IMR-90 (cell line): ENCODE measurements around the gene KCNK4. TPM values are rescaled to one million over a fixed set of nuclear protein-coding genes. Genes with fewer than 3 reads are reported as not detected.

ENCODE experiments used
- ATAC-seq: fragments of 200-7000 bp; cut with Tn5 transposase; 2 replicates; pipeline ENCODE4 v1.9.1; 2020; ENCODE audit warnings: low read depth, mild to moderate bottlenecking, moderate library complexity
- BruUV-seq: library from RNA; stranded (reverse); fragments of 400-500 nt; replicated peaks from 2 replicates; lab custom pipeline; 2021; lab: Mats Ljungman, UMichigan
- CTCF ChIA-PET: fragments of 300-600 bp; formaldehyde crosslinking; extraction: SDS; loops from one replicate; lab custom pipeline; 2021; ENCODE audit warnings: antibody characterized with exemption; lab: Yijun Ruan, JAX
- POLR2A ChIA-PET: fragments of 300-600 bp; sonication (Branson Sonifier 250); formaldehyde crosslinking; loops from one replicate; lab custom pipeline; 2022; ENCODE audit warnings: antibody characterized with exemption; ENCODE audit not compliant: unreplicated experiment; lab: Charles Lee
- DNase-seq: peaks from one replicate; pipeline ENCODE4 v3.0.0; 2013
- H2AFZ ChIP-seq: replicated peaks from 2 replicates; pipeline ENCODE3; 2013; ENCODE audit warnings: low read length, mild to moderate bottlenecking; ENCODE audit not compliant: poor library complexity
- H2AK5ac ChIP-seq: 2 replicates; pipeline ENCODE4 v1.6.1; 2013; ENCODE audit warnings: low read depth, low read length, inconsistent platforms
- H2AK9ac ChIP-seq: replicated peaks from 2 replicates; pipeline ENCODE3; 2013; ENCODE audit warnings: mild to moderate bottlenecking, low read depth, low read length, moderate library complexity; ENCODE audit not compliant: poor library complexity
- H2BK120ac ChIP-seq: 2 replicates; pipeline ENCODE4 v1.6.1; 2013; ENCODE audit warnings: low read depth, low read length, inconsistent platforms
- H2BK15ac ChIP-seq: 3 replicates; pipeline ENCODE4 v1.6.1; 2013; ENCODE audit warnings: low read depth, low read length, inconsistent platforms
- H2BK20ac ChIP-seq: 2 replicates; pipeline ENCODE4 v1.6.1; 2013; ENCODE audit warnings: low read depth, mild to moderate bottlenecking, inconsistent platforms, low read length, moderate library complexity
- H2BK5ac ChIP-seq: 2 replicates; pipeline ENCODE4 v1.6.1; 2013; ENCODE audit warnings: mild to moderate bottlenecking, low read depth, low read length, inconsistent platforms; ENCODE audit not compliant: poor library complexity, severe bottlenecking
- H3K14ac ChIP-seq: replicated peaks from 2 replicates; pipeline ENCODE4 v1.6.1; 2013; ENCODE audit warnings: low read depth, low read length, inconsistent platforms
- H3K18ac ChIP-seq: 2 replicates; pipeline ENCODE4 v1.6.1; 2013; ENCODE audit warnings: low read depth, low read length, control low read depth
- H3K23ac ChIP-seq: 2 replicates; pipeline ENCODE4 v1.6.1; 2013; ENCODE audit warnings: low read depth, low read length, inconsistent platforms
- H3K27ac ChIP-seq: 2 replicates; pipeline ENCODE4 v1.5.1; 2013; ENCODE audit warnings: mild to moderate bottlenecking, control low read depth, low read length; ENCODE audit not compliant: insufficient read depth
- H3K27me3 ChIP-seq: 2 replicates; pipeline ENCODE4 v1.6.1; 2013; ENCODE audit warnings: low read length; ENCODE audit not compliant: control insufficient read depth, insufficient read depth
- H3K36me3 ChIP-seq: 2 replicates; pipeline ENCODE4 v1.6.1; 2013; ENCODE audit warnings: low read length, mixed read lengths; ENCODE audit not compliant: control insufficient read depth, insufficient read depth
- H3K4ac ChIP-seq: 2 replicates; pipeline ENCODE4 v1.6.1; 2013; ENCODE audit warnings: low read depth, low read length, inconsistent platforms
- H3K4me1 ChIP-seq: 2 replicates; pipeline ENCODE4 v1.6.1; 2013; ENCODE audit warnings: low read length, mixed read lengths; ENCODE audit not compliant: control insufficient read depth, insufficient read depth
- H3K4me2 ChIP-seq: 2 replicates; pipeline ENCODE4 v1.6.1; 2013; ENCODE audit warnings: low read depth, mild to moderate bottlenecking, control low read depth, low read length, moderate library complexity
- H3K4me3 ChIP-seq: 2 replicates; pipeline ENCODE4 v1.5.1; 2013; ENCODE audit warnings: low read depth, mild to moderate bottlenecking, control low read depth, low read length, moderate library complexity; ENCODE audit not compliant: insufficient read depth
- H3K56ac ChIP-seq: 2 replicates; pipeline ENCODE4 v1.6.1; 2013; ENCODE audit warnings: low read length, inconsistent platforms; ENCODE audit not compliant: insufficient read depth; ENCODE audit errors: extremely low read depth
- H3K79me1 ChIP-seq, 2 experiments: 2 replicates each; pipeline ENCODE4 v1.6.1; 2013; ENCODE audit warnings: low read length in 2 of 2, inconsistent platforms in 1 of 2, low read depth in 1 of 2
- H3K9ac ChIP-seq: 2 replicates; pipeline ENCODE4 v1.6.1; 2013; ENCODE audit warnings: low read depth, low read length, control low read depth
- H3K9me1 ChIP-seq: 2 replicates; pipeline ENCODE4 v1.6.1; 2013; ENCODE audit warnings: low read length, inconsistent platforms; ENCODE audit not compliant: insufficient read depth
- H3K9me3 ChIP-seq: 2 replicates; pipeline ENCODE4 v1.6.1; 2013; ENCODE audit warnings: low read length; ENCODE audit not compliant: control insufficient read depth, insufficient read depth
- H4K20me1 ChIP-seq: 2 replicates; pipeline ENCODE4 v1.6.1; 2013; ENCODE audit warnings: low read length, inconsistent platforms; ENCODE audit not compliant: insufficient read depth
- H4K5ac ChIP-seq: 2 replicates; pipeline ENCODE4 v1.6.1; 2013; ENCODE audit warnings: mild to moderate bottlenecking, low read depth, low read length, control low read depth
- H4K8ac ChIP-seq, 2 experiments: 2 replicates each; pipeline ENCODE4 v1.6.1; 2013; ENCODE audit warnings: low read depth in 2 of 2, low read length in 2 of 2, control low read depth in 1 of 2, inconsistent platforms in 1 of 2
- H4K91ac ChIP-seq: 2 replicates; pipeline ENCODE4 v1.6.1; 2013; ENCODE audit warnings: low read depth, low read length, inconsistent platforms; ENCODE audit not compliant: insufficient read depth
- BHLHE40 ChIP-seq: fragments of 150-350 bp; IDR thresholded peaks from 2 replicates; pipeline ENCODE4 v1.6.1; 2016; ENCODE audit warnings: mild to moderate bottlenecking, low read depth, low read length
- CEBPB ChIP-seq: IDR thresholded peaks from 2 replicates; pipeline ENCODE4 v1.6.1; 2012; ENCODE audit warnings: low read depth, low read length, improper control_type of control experiment
- CHD1 ChIP-seq: IDR thresholded peaks from 2 replicates; pipeline ENCODE4 v1.6.1; 2012; ENCODE audit warnings: low read depth, low read length, improper control_type of control experiment
- CTCF ChIP-seq: conservative IDR thresholded peaks from 2 replicates; pipeline ENCODE4 v1.5.1; 2012; ENCODE audit warnings: mild to moderate bottlenecking, low read depth, low read length, improper control_type of control experiment
- ELK1 ChIP-seq: fragments of 150-350 bp; IDR thresholded peaks from 2 replicates; pipeline ENCODE4 v1.6.1; 2016; ENCODE audit warnings: low read depth, mild to moderate bottlenecking, low read length, moderate library complexity, borderline replicate concordance
- FOS ChIP-seq: fragments of 150-350 bp; IDR thresholded peaks from 2 replicates; pipeline ENCODE4 v1.6.1; 2016; ENCODE audit warnings: low read depth, low read length
- MAFK ChIP-seq: IDR thresholded peaks from 2 replicates; pipeline ENCODE4 v1.6.1; 2012; ENCODE audit warnings: low read depth, low read length, improper control_type of control experiment
- MAZ ChIP-seq: IDR thresholded peaks from 2 replicates; pipeline ENCODE4 v1.6.1; 2012; ENCODE audit warnings: low read depth, mild to moderate bottlenecking, low read length, improper control_type of control experiment, moderate library complexity, borderline replicate concordance
- MXI1 ChIP-seq: IDR thresholded peaks from 2 replicates; pipeline ENCODE4 v1.6.1; 2012; ENCODE audit warnings: low read depth, mild to moderate bottlenecking, low read length, moderate library complexity, borderline replicate concordance
- NFE2L2 ChIP-seq: fragments of 150-350 bp; IDR thresholded peaks from 2 replicates; pipeline ENCODE4 v1.6.1; 2016; ENCODE audit warnings: low read depth, mild to moderate bottlenecking, low read length
- POLR2A ChIP-seq: IDR thresholded peaks from 2 replicates; pipeline ENCODE4 v1.6.1; 2012; ENCODE audit warnings: mild to moderate bottlenecking, low read depth, low read length
- RCOR1 ChIP-seq: IDR thresholded peaks from 2 replicates; pipeline ENCODE4 v1.6.1; 2012; ENCODE audit warnings: mild to moderate bottlenecking, low read length, improper control_type of control experiment; ENCODE audit not compliant: insufficient replicate concordance
- RFX5 ChIP-seq: IDR thresholded peaks from 2 replicates; pipeline ENCODE4 v1.8.0; 2012; ENCODE audit warnings: low read depth, mild to moderate bottlenecking, low read length, moderate library complexity
- SMC3 ChIP-seq: fragments of 150-350 bp; IDR thresholded peaks from 2 replicates; pipeline ENCODE4 v1.6.1; 2016; ENCODE audit warnings: low read depth, mild to moderate bottlenecking, antibody characterized with exemption, low read length, moderate library complexity
- USF2 ChIP-seq: fragments of 150-350 bp; IDR thresholded peaks from 2 replicates; pipeline ENCODE4 v1.6.1; 2017; ENCODE audit warnings: mild to moderate bottlenecking, antibody characterized with exemption, low read length, low read depth
- WGBS, 2 experiments: methylation state at CpG; one replicate each; pipeline versions ENCODE4 v1.1.5 to v1.1.7; 2013; ENCODE audit warnings: missing lambda C conversion rate in 2 of 2; ENCODE audit not compliant: insufficient read length in 1 of 2; ENCODE audit errors: extremely low coverage in 2 of 2; 5-methylcytosine and 5-hydroxymethylcytosine counted together
- dilution Hi-C: fragments of 300-500 bp; cut with HindIII; formaldehyde crosslinking; loops from one replicate; pipeline ENCODE4 v1.14.3; 2018; ENCODE audit warnings: low sequenced_read_pairs; ENCODE audit not compliant: unreplicated experiment
- in situ Hi-C: fragments of 300-500 bp; cut with MboI; formaldehyde crosslinking; loops from 3 replicates; pipeline ENCODE4 v1.14.3; 2019; ENCODE audit warnings: low sequenced_read_pairs, inconsistent platforms, mixed read lengths
- intact Hi-C: fragments of 100-400 bp; cut with micrococcal nuclease; formaldehyde crosslinking; loops from 2 replicates; pipeline ENCODE4 v1.10.0; 2022
- polyA plus RNA-seq, 3 experiments: library from polyadenylated mRNA; depleted of rRNA; stranded (reverse); fragments of >200 nt; gene quantifications; 2 replicates each; pipeline ENCODE4 v1.2.3, GENCODE V29; 2012; ENCODE audit warnings: low replicate concordance in 1 of 3
- total RNA-seq: library from RNA; depleted of rRNA; stranded (reverse); fragments of >200 nt; gene quantifications from 2 replicates; pipeline ENCODE4 v1.2.3, GENCODE V29; 2012

KCNK4 gene
- total and polyA plus RNA-seq, 2 of the 4 experiments (the other 2 are of a cell fraction) = not detected

GRCh38 chr11:64267207-64267945 lies 23.7 kb upstream of the KCNK4 start:
- H3K9ac ChIP-seq = no peak overlapping the region
- no peak overlapping the region for H2BK15ac ChIP-seq
- WGBS, 2 experiments = 94% methylated on average over 11 of the region's 27 CpGs; no CpG with 5 or more reads in 1 of the 2 experiments
- H2BK20ac ChIP-seq = no peak overlapping the region
- BruUV-seq = no TSS peak
- no peak overlapping the region for H3K4me2 ChIP-seq
- intact Hi-C loops = no loop called here
- in situ Hi-C loops = no loop called here
- no peak overlapping the region for H3K4me3 ChIP-seq
- POLR2A ChIA-PET = interaction anchor here (1.2 kb wide), 1 partner anchor 18 kb away, joined by 3 read pairs; no protein-coding TSS in a partner anchor
- no peak for DNase-seq
- H3K79me1 ChIP-seq = peaks cover 5 to 34% of the 10 kb centered on the region in 2 experiments
- H3K23ac ChIP-seq = no peak overlapping the region
- H3K18ac ChIP-seq = no peak overlapping the region
- H3K36me3 ChIP-seq = peaks cover 21% of the 10 kb centered on the region
- CTCF ChIA-PET = no interaction called here
- no peak for ATAC-seq
- H3K9me1 ChIP-seq = 0 out of 2 replicates have a peak, but pooled peaks cover 6% of the 10 kb centered on the region
- no peak overlapping the region for H3K56ac ChIP-seq
- no peaks in the 10 kb centered on the region; the same call in 1 of the 2 replicates for H4K20me1 ChIP-seq
- H2BK120ac ChIP-seq = no peak overlapping the region
- H4K5ac ChIP-seq = no peak overlapping the region
- no peaks in the 10 kb centered on the region for H3K27me3 ChIP-seq
- H2AFZ ChIP-seq = no peak overlapping the region
- no peaks in the 10 kb centered on the region for H3K9me3 ChIP-seq
- no peak overlapping the region for H3K27ac ChIP-seq
- H3K14ac ChIP-seq = no peak overlapping the region
- H4K91ac ChIP-seq = no peak overlapping the region
- H2AK5ac ChIP-seq = peak overlapping the region; percentile 13; the same call in 1 of the 2 replicates
- H3K4me1 ChIP-seq = peaks cover 20% of the 10 kb centered on the region
- H4K8ac ChIP-seq = no peak overlapping the region
- H3K4ac ChIP-seq = no peak overlapping the region
- dilution Hi-C loops = no loop called here
- no peak overlapping the region for H2BK5ac ChIP-seq
- peak overlapping the region; percentile 90 for H2AK9ac ChIP-seq
- TF ChIP-seq BHLHE40 (no peak), SMC3 (no peak), USF2 (no peak), FOS (no peak), CHD1 (no peak), RCOR1 (no peak), NFE2L2 (no peak), ELK1 (no peak), RFX5 (no peak), MAFK (no peak), CTCF (no peak), POLR2A (no peak), MAZ (no peak), CEBPB (no peak), MXI1 (no peak)
